GM12875 (cell line): ENCODE measurements around the gene ASIC2.

Experiments used
- H3K4me3 ChIP-seq: one replicate; pipeline ENCODE4 v1.5.1; 2011; ENCODE audit warnings: low read depth, low read length, control low read depth
- CTCF ChIP-seq: IDR thresholded peaks from 2 replicates; pipeline ENCODE4 v1.5.1; 2011; ENCODE audit warnings: low read depth, mild to moderate bottlenecking, control low read depth, inconsistent platforms, low read length, moderate library complexity, borderline replicate concordance; ENCODE audit not compliant: insufficient read depth

ASIC2 gene

DNA sequence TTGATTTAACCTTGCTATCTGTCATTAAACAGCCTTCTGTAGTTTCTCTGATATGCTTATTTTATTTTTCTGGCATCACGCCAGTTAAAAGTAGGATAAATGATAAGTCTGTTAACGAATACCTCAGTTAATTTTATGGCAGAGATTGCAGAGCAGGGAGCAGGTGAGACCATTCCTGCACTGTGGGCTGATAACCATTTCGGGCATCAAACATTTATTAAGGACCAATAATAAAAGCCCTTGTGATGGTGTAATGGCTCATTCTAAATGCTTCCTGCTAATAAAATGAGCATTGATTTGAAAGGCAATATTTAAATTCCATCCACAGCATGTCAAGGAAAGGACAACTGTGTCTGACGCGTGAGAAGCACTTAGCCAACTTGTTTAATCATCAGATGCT lies 94.1 kb downstream of the ASIC2 start:
- TF ChIP-seq CTCF, result no peak
- no peak overlapping the region for H3K4me3 ChIP-seq

- TF ChIP-seq CTCF, result no peak
- no peak overlapping the region for H3K4me3 ChIP-seq
Measured at GRCh38 chr17:33197342-33197741, 95.8 kb downstream of the ASIC2 start.

- no peak overlapping the region for H3K4me3 ChIP-seq
- TF ChIP-seq CTCF, result no peak
Measured at GRCh38 chr17:33196883-33197282, 96.2 kb downstream of the ASIC2 start.

GRCh38 chr17:33192951-33193911 lies 99.9 kb downstream of the ASIC2 start:
- H3K4me3 ChIP-seq, result no peak overlapping the region
- TF ChIP-seq CTCF, result no peak

DNA sequence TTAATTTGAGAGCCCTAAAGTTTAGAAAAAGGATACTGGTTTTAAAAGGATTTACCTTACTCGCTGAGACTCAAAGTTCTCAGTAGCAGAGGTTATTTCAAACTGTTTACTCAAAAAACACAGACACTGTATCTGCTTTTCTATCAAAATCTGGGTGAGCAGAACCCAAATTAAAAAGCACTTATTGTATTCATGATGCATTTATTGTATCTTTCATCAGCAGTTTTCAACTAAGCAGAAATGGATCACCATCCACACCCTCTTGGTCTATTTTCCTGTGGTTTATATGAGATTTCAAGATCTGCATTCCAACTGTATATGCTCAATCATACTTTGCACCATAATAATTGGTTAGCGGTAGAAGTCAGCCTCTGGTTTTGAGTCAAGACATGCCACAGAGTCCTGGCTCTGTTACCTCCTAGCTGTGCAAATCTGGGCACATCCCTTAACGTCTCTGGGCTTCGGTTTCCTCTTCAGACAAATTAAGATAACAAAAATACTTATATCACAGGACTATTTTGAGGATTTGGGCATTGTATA lies 109.5 kb downstream of the ASIC2 start:
- no peak for TF ChIP-seq CTCF
- no peak overlapping the region for H3K4me3 ChIP-seq

DNA sequence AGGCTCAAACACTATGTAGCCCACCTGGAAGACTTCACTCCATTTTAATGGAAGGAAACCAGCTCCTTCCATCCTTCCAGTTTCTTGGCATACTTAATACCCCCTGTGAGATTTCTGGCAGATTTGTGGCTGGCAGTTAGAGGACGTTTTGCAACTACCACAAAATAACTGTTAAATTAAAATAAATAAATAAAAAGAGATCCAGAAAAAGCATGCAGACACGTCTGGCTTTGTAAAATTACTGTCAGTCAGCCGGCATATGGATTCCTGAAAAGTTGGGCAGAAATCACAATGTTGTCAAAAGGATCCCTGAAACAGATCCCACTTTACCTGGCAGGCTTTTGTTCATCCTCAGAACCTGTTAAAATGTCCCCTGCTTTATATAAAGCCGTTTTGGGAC lies 113.9 kb downstream of the ASIC2 start:
- TF ChIP-seq CTCF, result no peak
- H3K4me3 ChIP-seq, result no peak overlapping the region

DNA sequence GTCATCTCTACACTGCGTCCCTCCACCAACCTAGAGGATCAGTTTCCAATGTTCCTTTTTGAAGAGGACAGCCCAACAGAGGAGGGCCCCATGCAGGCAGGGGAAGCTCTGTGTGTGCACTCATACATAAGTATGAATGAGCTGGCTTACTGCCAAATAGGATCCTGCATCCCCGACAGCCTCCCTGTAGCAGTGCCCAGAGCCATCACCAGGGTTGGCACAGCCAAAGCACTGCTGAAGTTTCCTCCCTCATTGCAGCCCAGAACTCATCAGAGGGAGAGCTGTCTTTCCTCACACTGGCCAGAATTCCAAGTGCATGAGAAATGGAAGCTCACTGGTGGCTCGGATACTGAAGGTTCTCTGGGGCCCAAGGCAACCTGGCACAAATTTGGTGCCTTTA lies 114.4 kb downstream of the ASIC2 start:
- TF ChIP-seq CTCF, result no peak
- no peak overlapping the region for H3K4me3 ChIP-seq
